GM12878 (cell line): ENCODE measurements around the gene WDR18. TPM values are rescaled to one million over a fixed set of nuclear protein-coding genes. Genes with fewer than 3 reads are reported as not detected.
"Not testable (repeated sequence)": the region's sequence is repeated elsewhere in the genome, so short reads cannot be mapped to it uniquely, and the experiment has no call there.

ENCODE experiments used
- ATAC-seq: fragments of 200-7000 bp; cut with Tn5 transposase; 3 replicates; pipeline ENCODE4 v1.9.1; 2020; ENCODE audit warnings: mild to moderate bottlenecking, moderate library complexity
- BruUV-seq: library from RNA; stranded (reverse); fragments of 400-500 nt; replicated peaks from 2 replicates; lab custom pipeline; 2021; lab: Mats Ljungman, UMichigan
- CTCF ChIA-PET: fragments of 300-600 bp; sonication (Branson Sonifier 250); formaldehyde crosslinking; extraction: SDS; loops from one replicate; lab custom pipeline; 2021; ENCODE audit warnings: inconsistent platforms; lab: Yijun Ruan, JAX
- POLR2A ChIA-PET: fragments of 350-600 bp; formaldehyde crosslinking; extraction: SDS; loops from one replicate; lab custom pipeline; 2021; ENCODE audit warnings: inconsistent platforms; lab: Charles Lee
- RAD21 ChIA-PET: fragments of 300-600 bp; sonication (Branson Sonifier 250); formaldehyde crosslinking; loops from one replicate; lab custom pipeline; 2023; ENCODE audit warnings: antibody characterized with exemption; ENCODE audit not compliant: unreplicated experiment; lab: Charles Lee
- SMC1A ChIA-PET: fragments of 300-600 bp; sonication (Branson Sonifier 250); formaldehyde crosslinking; loops from one replicate; lab custom pipeline; 2023; ENCODE audit not compliant: unreplicated experiment, uncharacterized antibody; lab: Charles Lee
- DNase-seq: peaks from one replicate; pipeline ENCODE4 v3.0.0-alpha.2; 2011; ENCODE audit warnings: low read depth, low spot score
- FAIRE-seq: peaks from 3 replicates; lab custom pipeline; 2011; peaks lifted over from hg19 to GRCh38; lab: Jason Lieb, UNC
- H2AFZ ChIP-seq: 2 replicates; pipeline ENCODE4 v1.6.0; 2011; ENCODE audit warnings: low read depth, low read length, control low read depth; ENCODE audit not compliant: control insufficient read depth
- H3K27ac ChIP-seq: 2 replicates; pipeline ENCODE4 v1.5.1; 2011; ENCODE audit warnings: control low read depth; ENCODE audit not compliant: control insufficient read depth, insufficient read depth
- H3K27me3 ChIP-seq, 2 experiments: replicated peaks in 1 of 2; 2 replicates each; pipeline versions ENCODE4 v1.6.0 to v1.6.1; 2011; ENCODE audit warnings: low read length in 1 of 2; ENCODE audit not compliant: control insufficient read depth in 2 of 2, insufficient read depth in 2 of 2
- H3K36me3 ChIP-seq, 2 experiments: 2 replicates each; pipeline ENCODE4 v1.5.1; 2011; ENCODE audit warnings: low read length in 1 of 2; ENCODE audit not compliant: control insufficient read depth in 2 of 2, insufficient read depth in 2 of 2
- H3K4me1 ChIP-seq: 2 replicates; pipeline ENCODE4 v1.6.1; 2011; ENCODE audit warnings: mild to moderate bottlenecking, low read length, moderate library complexity, mixed read lengths; ENCODE audit not compliant: control insufficient read depth, insufficient read depth
- H3K4me2 ChIP-seq: 2 replicates; pipeline ENCODE4 v1.6.0; 2011; ENCODE audit warnings: control low read depth; ENCODE audit not compliant: control insufficient read depth, insufficient read depth
- H3K4me3 ChIP-seq: fragments of 200-600 bp; sonication (generic); 2 replicates; pipeline ENCODE4 v1.5.1; 2016
- H3K79me2 ChIP-seq: 2 replicates; pipeline ENCODE4 v1.6.0; 2011; ENCODE audit warnings: low read length; ENCODE audit not compliant: control insufficient read depth, insufficient read depth
- H3K9ac ChIP-seq: 2 replicates; pipeline ENCODE4 v1.8.0; 2011; ENCODE audit warnings: low read length, control low read depth, mixed read lengths; ENCODE audit not compliant: control insufficient read depth, insufficient read depth
- H3K9me3 ChIP-seq: replicated peaks from 3 replicates; pipeline ENCODE4 v1.5.1; 2011; ENCODE audit warnings: mild to moderate bottlenecking, low read length; ENCODE audit not compliant: control insufficient read depth, insufficient read depth
- H4K20me1 ChIP-seq: 2 replicates; pipeline ENCODE4 v1.6.0; 2011; ENCODE audit not compliant: control insufficient read depth, insufficient read depth
- JUND ChIP-seq: IDR thresholded peaks from 2 replicates; pipeline ENCODE4 v1.6.1; 2012; ENCODE audit warnings: low read depth, mild to moderate bottlenecking, low read length, improper control_type of control experiment, moderate library complexity
- LARP7 ChIP-seq: fragments of 450-650 bp; IDR thresholded peaks from 2 replicates; pipeline ENCODE4 v1.6.1; 2017; ENCODE audit warnings: mild to moderate bottlenecking
- MXI1 ChIP-seq: fragments of 150-350 bp; IDR thresholded peaks from 2 replicates; pipeline ENCODE4 v1.6.1; 2011; ENCODE audit warnings: low read depth, mild to moderate bottlenecking, inconsistent platforms, low read length, improper control_type of control experiment
- NKRF ChIP-seq: fragments of 450-650 bp; conservative IDR thresholded peaks from 2 replicates; pipeline ENCODE4 v1.6.1; 2017; ENCODE audit warnings: mild to moderate bottlenecking, moderate library complexity
- POLR2AphosphoS2 ChIP-seq: IDR thresholded peaks from 2 replicates; pipeline ENCODE4 v1.6.1; 2011; ENCODE audit warnings: low read depth, mild to moderate bottlenecking, low read length, improper control_type of control experiment, moderate library complexity
- RFX5 ChIP-seq: IDR thresholded peaks from 2 replicates; pipeline ENCODE4 v1.6.1; 2011; ENCODE audit warnings: low read depth, low read length, improper control_type of control experiment
- SIX5 ChIP-seq: IDR thresholded peaks from 2 replicates; pipeline ENCODE4 v1.6.1; 2011; ENCODE audit warnings: mild to moderate bottlenecking, low read depth, low read length, moderate library complexity; ENCODE audit not compliant: severe bottlenecking
- SP1 ChIP-seq: IDR thresholded peaks from one replicate; pipeline ENCODE4 v1.6.1; 2011; ENCODE audit warnings: low read depth, low read length
- STAT3 ChIP-seq: IDR thresholded peaks from 2 replicates; pipeline ENCODE4 v1.6.1; 2011; ENCODE audit warnings: low read depth, low read length, improper control_type of control experiment
- TAF1 ChIP-seq: IDR thresholded peaks from 2 replicates; pipeline ENCODE4 v1.6.1; 2011; ENCODE audit warnings: mild to moderate bottlenecking, low read depth, low read length, borderline replicate concordance
- USF1 ChIP-seq: IDR thresholded peaks from 2 replicates; pipeline ENCODE4 v1.6.1; 2011; ENCODE audit warnings: borderline replicate concordance, low read depth, mild to moderate bottlenecking, moderate library complexity, mixed read lengths, low read length; ENCODE audit not compliant: insufficient read depth; ENCODE audit errors: extremely low read length
- WGBS: methylation state at CpG from one replicate; pipeline ENCODE4 v1.1.6; 2016; ENCODE audit warnings: low lambda C conversion rate; ENCODE audit not compliant: insufficient replicate concordance, insufficient coverage; ENCODE audit errors: missing lambda C conversion rate; 5-methylcytosine and 5-hydroxymethylcytosine counted together
- in situ Hi-C: fragments of 300-500 bp; cut with MboI; formaldehyde crosslinking; loops from 9 replicates; pipeline ENCODE4 v1.14.3; 2018; ENCODE audit warnings: mixed read lengths
- intact Hi-C: fragments of 100-400 bp; cut with micrococcal nuclease; formaldehyde crosslinking; loops from one replicate; pipeline ENCODE4 v1.14.2; 2022; ENCODE audit not compliant: unreplicated experiment
- polyA plus RNA-seq, 11 experiments: library from polyadenylated mRNA; depleted of rRNA in 4 of 11; unstranded in 6 of 11; stranded (reverse) in 5 of 11; fragments of >200 nt; fragmentation: Nextera tagmentation in 4 of 11; fragmentation: Illumina TruSeq in 1 of 11; extraction: Ambion mirVana in 4 of 11; extraction: Trizol in 1 of 11; gene quantifications; 1 replicate in 1 of 11; 2 replicates in 10 of 11; pipeline versions ENCODE4 v1.2.1 to v1.2.3, GENCODE V29; 2011 to 2016; ENCODE audit warnings: inconsistent platforms in 2 of 11, missing spikeins in 2 of 11, low read depth in 1 of 11
- total RNA-seq, 4 experiments: library from RNA; depleted of rRNA in 3 of 4; stranded (reverse); fragments of >200 nt in 3 of 4; fragmentation: Illumina TruSeq in 1 of 4; extraction: Trizol in 1 of 4; gene quantifications; 2 replicates each; pipeline versions ENCODE4 v1.2.1 to v1.2.3, GENCODE V29; 2013 to 2021

The WDR18 gene
- total and polyA plus RNA-seq, 10 of the 15 experiments (the other 5 are each of a cell fraction or from before 2014, with no cell fraction given) = 3.0 to 206 (median 62.3) TPM

GRCh38 chr19:1025080-1025479 lies 40.9 kb downstream of the WDR18 start:
- peaks cover 50% of the 10 kb centered on the region for H3K79me2 ChIP-seq
- H3K27ac ChIP-seq, intact Hi-C loops, H3K9ac ChIP-seq, in situ Hi-C loops, DNase-seq, FAIRE-seq, H3K9me3 ChIP-seq, H3K4me1 ChIP-seq, H3K27me3 ChIP-seq, H2AFZ ChIP-seq, H3K36me3 ChIP-seq, H4K20me1 ChIP-seq, ATAC-seq, H3K4me2 ChIP-seq, H3K4me3 ChIP-seq, BruUV-seq: not testable (repeated sequence)
- POLR2A ChIA-PET = interaction anchor here (0.7 to 4.7 kb wide), 4 partner anchors 14 to 165 kb away, joined by 3 to 83 read pairs (median 13); partner anchors contain the start of genes ABCA7 and ARHGAP45
- SMC1A ChIA-PET = interaction anchor here (0.6 kb wide), 2 partner anchors 61 to 102 kb away, joined by 4 read pairs; no protein-coding TSS in a partner anchor
- RAD21 ChIA-PET = interaction anchor here (1.4 to 4.9 kb wide), 3 partner anchors 13 to 105 kb away, joined by 3 to 39 read pairs (median 8); partner anchors contain the start of gene ABCA7
- 20% methylated on average over 6 of the region's 6 CpGs for WGBS
- CTCF ChIA-PET = interaction anchor here (0.6 kb wide), 1 partner anchor 29 kb away, joined by 3 read pairs; no protein-coding TSS in a partner anchor

DNA sequence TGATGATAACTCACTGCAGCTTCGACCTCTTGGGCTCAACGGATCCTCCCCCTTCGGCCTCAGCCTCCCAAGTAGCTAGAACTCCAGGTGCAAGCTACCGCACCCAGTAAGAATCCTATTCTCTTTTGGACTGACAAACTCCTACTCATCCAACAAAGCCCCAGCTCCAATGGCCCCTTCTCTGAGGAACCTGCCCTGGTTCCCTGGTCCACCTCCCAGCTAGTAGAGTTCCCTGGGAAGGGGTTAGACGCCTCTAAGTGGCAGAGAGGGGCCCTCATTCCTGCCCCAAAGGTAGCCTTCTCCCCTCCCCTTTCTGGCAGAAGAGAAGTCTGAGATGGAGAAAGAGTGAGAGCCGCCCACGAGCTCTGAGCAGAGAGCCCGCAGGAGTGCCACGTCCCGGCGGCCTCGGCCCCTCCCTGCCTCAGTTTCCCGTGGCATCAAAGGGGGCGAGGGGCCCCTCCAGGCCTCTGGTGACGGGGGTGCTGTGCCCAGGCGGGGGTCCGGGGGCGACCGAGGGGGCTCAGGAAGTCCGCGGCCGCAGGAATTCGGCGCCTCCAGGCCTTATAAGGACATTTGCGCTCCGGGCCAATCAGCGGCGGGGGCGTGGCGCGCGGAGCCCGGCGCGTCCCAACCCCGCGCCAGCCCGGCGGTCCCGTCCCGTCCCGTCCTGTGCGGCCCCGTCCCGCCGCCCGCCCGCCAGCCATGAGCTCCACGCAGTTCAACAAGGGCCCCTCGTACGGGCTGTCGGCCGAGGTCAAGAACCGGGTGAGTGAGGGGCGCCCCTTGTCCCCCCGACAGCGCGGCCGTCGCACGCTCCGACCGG lies 42.0 kb downstream of the WDR18 start, which contains the start of gene CNN2:
CNN2 (plus strand) TSS at position 649 of the 823 bp plus-strand sequence; CDS start at position 703, 54 bp downstream.
- Histone ChIP-seq H4K20me1 (0 out of 2 replicates have a peak, but pooled peaks cover 4% of the 10 kb centered on the region), H3K27ac (peak within 1 kb of the TSS; percentile 92), H3K27me3 (no peaks in the 10 kb centered on the region), H3K79me2 (peaks cover 48% of the 10 kb centered on the region), H3K36me3 (peaks cover 0 to 6% of the 10 kb centered on the region in 2 experiments; a peak in 3 of 4 replicates), H2AFZ (peak within 1 kb of the TSS; percentile 86), H3K4me1 (peaks cover 6% of the 10 kb centered on the region), H3K4me3 (peak within 1 kb of the TSS; percentile 90), H3K9me3 (no peaks in the 10 kb centered on the region), H3K4me2 (peak within 1 kb of the TSS; percentile 98), H3K9ac (peak within 1 kb of the TSS; percentile 90)
- FAIRE-seq (no peak), ATAC-seq (peak; percentile 84), DNase-seq (no peak)
- RAD21 ChIA-PET = interaction anchor here (0.5 to 4.9 kb wide), 8 partner anchors 12 to 240 kb away, joined by 3 to 39 read pairs (median 4); partner anchors contain the start of genes ABCA7 and ARHGAP45
- CTCF ChIA-PET = interaction anchor here (1.0 to 2.3 kb wide), 7 partner anchors 9 to 213 kb away, joined by 3 to 11 read pairs (median 5); no protein-coding TSS in a partner anchor
- no TSS peak for BruUV-seq
- POLR2A ChIA-PET = interaction anchor here (0.6 to 4.7 kb wide), 11 partner anchors 9 to 183 kb away, joined by 3 to 83 read pairs (median 6); partner anchors contain the start of genes ABCA7 and ARHGAP45
- in situ Hi-C loops (no loop called here), intact Hi-C loops (no loop called here)
- SMC1A ChIA-PET = interaction anchor here (0.6 to 1.0 kb wide), 3 partner anchors 12 to 60 kb away, joined by 3 to 8 read pairs (median 4); partner anchors contain the start of gene ABCA7
- WGBS = 3% methylated on average over 48 of the region's 63 CpGs
- TF ChIP-seq LARP7 (peak; percentile 82), SIX5 (no peak), NKRF (peak; percentile 75; the same call in 1 of the 2 replicates), SP1 (no peak), JUND (no peak), STAT3 (no peak), POLR2AphosphoS2 (no peak), TAF1 (no peak; the same call in 1 of the 2 replicates), USF1 (no peak), RFX5 (no peak), MXI1 (no peak; the same call in 1 of the 2 replicates)
